Thyroid gland (tissue), 4 donors: ENCODE results near the gene WWP2.

Experiments used
- POLR2A ChIP-seq, 2 donors: fragments of 450-650 bp; IDR thresholded peaks; one replicate each; pipeline ENCODE4 v1.6.1; 2017; ENCODE audit warnings: antibody characterized with exemption in 2 of 2, mild to moderate bottlenecking in 2 of 2, moderate library complexity in 1 of 2
- TF ChIP-seq, protein P1 (sequence below), 6 experiments: fragments of 200-600 bp in 3 of 6; fragments of 450-650 bp in 3 of 6; sonication (generic) in 3 of 6; IDR thresholded peaks; one replicate each; pipeline ENCODE4 v1.5.1; 2016 to 2019; ENCODE audit warnings: antibody characterized with exemption in 6 of 6, mild to moderate bottlenecking in 2 of 6, inconsistent platforms in 1 of 6, moderate library complexity in 1 of 6

DNA sequence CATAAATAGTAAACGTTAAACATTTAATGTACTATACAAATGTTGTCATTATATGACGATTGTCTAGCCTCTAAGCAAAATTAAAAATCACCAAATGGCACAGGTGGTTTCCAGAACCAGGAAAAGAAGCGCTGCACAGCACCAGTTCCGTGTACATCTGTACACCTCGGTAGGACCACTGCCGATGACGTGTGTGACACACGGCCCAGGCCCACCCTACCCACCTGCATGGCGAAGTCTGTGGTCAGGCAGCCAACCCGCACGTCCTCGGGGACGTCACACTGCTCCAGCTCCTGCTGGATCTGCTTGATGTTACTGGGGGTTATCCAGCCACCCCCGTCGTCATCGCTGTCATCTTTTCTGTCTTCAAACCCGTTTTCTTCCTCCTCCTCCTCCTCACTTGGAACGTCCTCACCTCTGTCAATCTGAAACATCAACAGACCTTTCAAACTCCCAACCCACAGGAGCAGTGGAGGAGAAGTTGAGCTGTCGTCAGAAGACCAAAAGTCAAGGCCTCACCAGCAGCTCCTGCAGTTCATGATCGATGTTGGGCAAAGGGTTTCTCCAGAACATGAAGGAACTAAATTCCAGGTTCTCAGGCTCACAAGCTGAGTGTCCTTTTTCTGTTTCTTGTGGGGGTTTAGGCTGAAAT, 13.3 kb upstream of the WWP2 start:
- TF ChIP-seq, protein P1, sequence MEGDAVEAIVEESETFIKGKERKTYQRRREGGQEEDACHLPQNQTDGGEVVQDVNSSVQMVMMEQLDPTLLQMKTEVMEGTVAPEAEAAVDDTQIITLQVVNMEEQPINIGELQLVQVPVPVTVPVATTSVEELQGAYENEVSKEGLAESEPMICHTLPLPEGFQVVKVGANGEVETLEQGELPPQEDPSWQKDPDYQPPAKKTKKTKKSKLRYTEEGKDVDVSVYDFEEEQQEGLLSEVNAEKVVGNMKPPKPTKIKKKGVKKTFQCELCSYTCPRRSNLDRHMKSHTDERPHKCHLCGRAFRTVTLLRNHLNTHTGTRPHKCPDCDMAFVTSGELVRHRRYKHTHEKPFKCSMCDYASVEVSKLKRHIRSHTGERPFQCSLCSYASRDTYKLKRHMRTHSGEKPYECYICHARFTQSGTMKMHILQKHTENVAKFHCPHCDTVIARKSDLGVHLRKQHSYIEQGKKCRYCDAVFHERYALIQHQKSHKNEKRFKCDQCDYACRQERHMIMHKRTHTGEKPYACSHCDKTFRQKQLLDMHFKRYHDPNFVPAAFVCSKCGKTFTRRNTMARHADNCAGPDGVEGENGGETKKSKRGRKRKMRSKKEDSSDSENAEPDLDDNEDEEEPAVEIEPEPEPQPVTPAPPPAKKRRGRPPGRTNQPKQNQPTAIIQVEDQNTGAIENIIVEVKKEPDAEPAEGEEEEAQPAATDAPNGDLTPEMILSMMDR (IDR thresholded peaks at IDR 0.05), result no peak
- TF ChIP-seq POLR2A (IDR thresholded peaks at IDR 0.05), result no peak
